SK-N-MC (cell line): ENCODE results near the gene HBE1.
"Not testable (repeated sequence)": the region's sequence is repeated elsewhere in the genome, so short reads cannot be mapped to it uniquely, and the experiment has no call there.

Experiments
- DNase-seq: peaks from one replicate; pipeline ENCODE4 v3.0.0-alpha.2; 2011; ENCODE audit warnings: low read depth, low spot score
- H3K27ac ChIP-seq: fragments of 200-600 bp; sonication (generic); 2 replicates; pipeline ENCODE4 v1.5.1; 2016; ENCODE audit warnings: mixed run types
- H3K36me3 ChIP-seq: fragments of 200-600 bp; sonication (generic); 2 replicates; pipeline ENCODE4 v1.6.1; 2017; ENCODE audit warnings: antibody characterized with exemption, low read length, mixed read lengths; ENCODE audit not compliant: insufficient read depth
- H3K4me3 ChIP-seq: fragments of 200-600 bp; sonication (generic); 2 replicates; pipeline ENCODE4 v1.5.1; 2016
- H3K9ac ChIP-seq: fragments of 200-600 bp; sonication (generic); 2 replicates; pipeline ENCODE4 v1.8.0; 2017; ENCODE audit warnings: mixed run types, mixed read lengths; ENCODE audit not compliant: insufficient read length
- H3K9me3 ChIP-seq: fragments of 200-600 bp; sonication (generic); 2 replicates; pipeline ENCODE4 v1.6.1; 2017; ENCODE audit warnings: low read depth, mild to moderate bottlenecking, antibody characterized with exemption, low read length, moderate library complexity, mixed read lengths
- EZH2 ChIP-seq: fragments of 200-600 bp; sonication (generic); IDR thresholded peaks from one replicate; pipeline ENCODE4 v1.6.1; 2017; ENCODE audit warnings: antibody characterized with exemption
- FOXP2 ChIP-seq: optimal IDR thresholded peaks from 2 replicates; pipeline ENCODE3; 2011; ENCODE audit warnings: mild to moderate bottlenecking, moderate library complexity; ENCODE audit not compliant: insufficient read depth; ENCODE audit errors: extremely low read length, control extremely low read depth
- POLR2AphosphoS5 ChIP-seq: IDR thresholded peaks from 2 replicates; pipeline ENCODE4 v1.6.1; 2012; ENCODE audit warnings: mild to moderate bottlenecking, low read depth, low read length, borderline replicate concordance

HBE1 gene

GRCh38 chr11:5251746-5252145, 18.0 kb downstream of the HBE1 start:
- no peaks in the 10 kb centered on the region for H3K9me3 ChIP-seq
- no peak overlapping the region for H3K27ac ChIP-seq
- TF ChIP-seq FOXP2: no peak
- TF ChIP-seq POLR2AphosphoS5: no peak
- TF ChIP-seq EZH2: no peak
- no peak for DNase-seq
- H3K36me3 ChIP-seq: no peaks in the 10 kb centered on the region
- H3K4me3 ChIP-seq: no peak overlapping the region
- H3K9ac ChIP-seq: no peak overlapping the region

- H3K27ac ChIP-seq: no peak overlapping the region
- DNase-seq: no peak
- H3K36me3 ChIP-seq: no peaks in the 10 kb centered on the region
- H3K4me3 ChIP-seq: no peak overlapping the region
- no peak overlapping the region for H3K9ac ChIP-seq
- no peaks in the 10 kb centered on the region for H3K9me3 ChIP-seq
- no peak for TF ChIP-seq FOXP2
These were observed 19.1 kb downstream of the HBE1 start for GRCh38 chr11:5250543-5251204.

GRCh38 chr11:5249807-5250396, 19.8 kb downstream of the HBE1 start, which contains the start of gene HBG1:
Gene HBG1 (minus strand): TSS chr11:5249857. CDS start chr11:5249804, 53 bp downstream.
- not testable (repeated sequence) for H3K9ac ChIP-seq, H3K4me3 ChIP-seq, H3K9me3 ChIP-seq, DNase-seq, H3K27ac ChIP-seq, H3K36me3 ChIP-seq

- H3K9ac ChIP-seq, H3K9me3 ChIP-seq, H3K4me3 ChIP-seq, H3K36me3 ChIP-seq, DNase-seq, H3K27ac ChIP-seq: not testable (repeated sequence)
These were observed 21.2 kb downstream of the HBE1 start for GRCh38 chr11:5248498-5248897.

- TF ChIP-seq FOXP2: no peak
- no peak for TF ChIP-seq POLR2AphosphoS5
- no peak for TF ChIP-seq EZH2
- no peaks in the 10 kb centered on the region for H3K36me3 ChIP-seq
- DNase-seq: no peak
- H3K9me3 ChIP-seq: no peaks in the 10 kb centered on the region
- no peak overlapping the region for H3K4me3 ChIP-seq
- no peak overlapping the region for H3K27ac ChIP-seq
- H3K9ac ChIP-seq: no peak overlapping the region
These were observed 22.1 kb downstream of the HBE1 start for GRCh38 chr11:5247472-5248192.

GRCh38 chr11:5246772-5247471, 22.8 kb downstream of the HBE1 start:
- no peak overlapping the region for H3K4me3 ChIP-seq
- H3K9ac ChIP-seq: no peak overlapping the region
- no peaks in the 10 kb centered on the region for H3K9me3 ChIP-seq
- no peaks in the 10 kb centered on the region for H3K36me3 ChIP-seq
- TF ChIP-seq EZH2 (no peak), FOXP2 (no peak)
- H3K27ac ChIP-seq: no peak overlapping the region
- DNase-seq: no peak

- DNase-seq: no peak
- TF ChIP-seq FOXP2: no peak
- TF ChIP-seq POLR2AphosphoS5: no peak
- TF ChIP-seq EZH2: no peak
- Histone ChIP-seq H3K27ac (no peak overlapping the region), H3K4me3 (no peak overlapping the region), H3K9ac (no peak overlapping the region), H3K36me3 (no peaks in the 10 kb centered on the region), H3K9me3 (no peaks in the 10 kb centered on the region)
These were observed 24.6 kb downstream of the HBE1 start for GRCh38 chr11:5245155-5245554.

- no peak for DNase-seq
- TF ChIP-seq EZH2 (no peak), POLR2AphosphoS5 (no peak), FOXP2 (no peak)
- no peak overlapping the region for H3K9ac ChIP-seq
- H3K4me3 ChIP-seq: no peak overlapping the region
- H3K9me3 ChIP-seq: no peaks in the 10 kb centered on the region
- no peak overlapping the region for H3K27ac ChIP-seq
- H3K36me3 ChIP-seq: no peaks in the 10 kb centered on the region
These were observed 25.9 kb downstream of the HBE1 start for GRCh38 chr11:5243816-5244180.

GRCh38 chr11:5242933-5243815, 26.6 kb downstream of the HBE1 start:
- no peak overlapping the region for H3K27ac ChIP-seq
- TF ChIP-seq FOXP2: no peak
- TF ChIP-seq POLR2AphosphoS5: no peak
- TF ChIP-seq EZH2: no peak
- no peaks in the 10 kb centered on the region for H3K36me3 ChIP-seq
- no peaks in the 10 kb centered on the region for H3K9me3 ChIP-seq
- no peak for DNase-seq
- H3K9ac ChIP-seq: no peak overlapping the region
- H3K4me3 ChIP-seq: no peak overlapping the region
